DMS114 treated with DMSO at 0.1 percent for 48 hours (cell line): Measurements from ENCODE around the gene CD99L2.

Experiments
- DNase-seq: peaks from one replicate; lab custom pipeline; 2025; ENCODE audit not compliant: unreplicated experiment; lab: John Stamatoyannopoulos, UW

CD99L2 gene

GRCh38 chrX:150898343-150899190 lies at the start of gene CD99L2:
Gene CD99L2, minus strand, starts transcription at chrX:150898668. Its CDS starts 80 bp downstream, at chrX:150898588.
- peak; percentile 40 for DNase-seq

- no peak for DNase-seq
These were observed 45.8 kb upstream of the CD99L2 start for GRCh38 chrX:150944233-150944632.

GRCh38 chrX:150942942-150943594 lies 44.6 kb upstream of the CD99L2 start:
- DNase-seq = no peak

- DNase-seq = no peak
These were observed 43.1 kb upstream of the CD99L2 start for GRCh38 chrX:150941580-150941979.

- no peak for DNase-seq
These were observed 42.5 kb upstream of the CD99L2 start for GRCh38 chrX:150940844-150941495.

GRCh38 chrX:150936556-150936955 lies 38.1 kb upstream of the CD99L2 start:
- no peak for DNase-seq

GRCh38 chrX:150935467-150935866 lies 37.0 kb upstream of the CD99L2 start:
- no peak for DNase-seq

GRCh38 chrX:150934453-150934852 lies 36.0 kb upstream of the CD99L2 start:
- no peak for DNase-seq

GRCh38 chrX:150933945-150934350 lies 35.5 kb upstream of the CD99L2 start:
- no peak for DNase-seq

GRCh38 chrX:150929058-150929457 lies 30.6 kb upstream of the CD99L2 start:
- no peak for DNase-seq

GRCh38 chrX:150926791-150927190 lies 28.3 kb upstream of the CD99L2 start:
- DNase-seq = no peak

GRCh38 chrX:150926304-150926703 lies 27.8 kb upstream of the CD99L2 start:
- DNase-seq = no peak

GRCh38 chrX:150919401-150919800 lies 20.9 kb upstream of the CD99L2 start:
- no peak for DNase-seq

GRCh38 chrX:150913511-150913910 lies 15.0 kb upstream of the CD99L2 start:
- no peak for DNase-seq

- no peak for DNase-seq
These were observed 9.0 kb upstream of the CD99L2 start for GRCh38 chrX:150907474-150907873.

GRCh38 chrX:150906694-150907093 lies 8.2 kb upstream of the CD99L2 start:
- no peak for DNase-seq

- no peak for DNase-seq
These were observed 6.8 kb upstream of the CD99L2 start for GRCh38 chrX:150905293-150905692.

GRCh38 chrX:150903110-150903508 lies 4.6 kb upstream of the CD99L2 start:
- no peak for DNase-seq

GRCh38 chrX:150902434-150903109 lies 4.1 kb upstream of the CD99L2 start:
- DNase-seq = no peak

GRCh38 chrX:150899191-150899757 lies 806 bp upstream of the CD99L2 start:
- DNase-seq = no peak
